IMR-90 (cell line): Measurements from ENCODE around the gene SETD2. TPM values are rescaled to one million over a fixed set of nuclear protein-coding genes. Genes with fewer than 3 reads are reported as not detected.

ENCODE experiments used
- ATAC-seq: fragments of 200-7000 bp; cut with Tn5 transposase; 2 replicates; pipeline ENCODE4 v1.9.1; 2020; ENCODE audit warnings: low read depth, mild to moderate bottlenecking, moderate library complexity
- BruUV-seq: library from RNA; stranded (reverse); fragments of 400-500 nt; replicated peaks from 2 replicates; lab custom pipeline; 2021; lab: Mats Ljungman, UMichigan
- CTCF ChIA-PET: fragments of 300-600 bp; formaldehyde crosslinking; extraction: SDS; loops from one replicate; lab custom pipeline; 2021; ENCODE audit warnings: antibody characterized with exemption; lab: Yijun Ruan, JAX
- POLR2A ChIA-PET: fragments of 300-600 bp; sonication (Branson Sonifier 250); formaldehyde crosslinking; loops from one replicate; lab custom pipeline; 2022; ENCODE audit warnings: antibody characterized with exemption; ENCODE audit not compliant: unreplicated experiment; lab: Charles Lee
- DNase-seq: peaks from one replicate; pipeline ENCODE4 v3.0.0; 2013
- H2AFZ ChIP-seq: replicated peaks from 2 replicates; pipeline ENCODE3; 2013; ENCODE audit warnings: low read length, mild to moderate bottlenecking; ENCODE audit not compliant: poor library complexity
- H2AK5ac ChIP-seq: 2 replicates; pipeline ENCODE4 v1.6.1; 2013; ENCODE audit warnings: low read depth, low read length, inconsistent platforms
- H2AK9ac ChIP-seq: replicated peaks from 2 replicates; pipeline ENCODE3; 2013; ENCODE audit warnings: mild to moderate bottlenecking, low read depth, low read length, moderate library complexity; ENCODE audit not compliant: poor library complexity
- H2BK120ac ChIP-seq: 2 replicates; pipeline ENCODE4 v1.6.1; 2013; ENCODE audit warnings: low read depth, low read length, inconsistent platforms
- H2BK15ac ChIP-seq: 3 replicates; pipeline ENCODE4 v1.6.1; 2013; ENCODE audit warnings: low read depth, low read length, inconsistent platforms
- H2BK20ac ChIP-seq: 2 replicates; pipeline ENCODE4 v1.6.1; 2013; ENCODE audit warnings: low read depth, mild to moderate bottlenecking, inconsistent platforms, low read length, moderate library complexity
- H2BK5ac ChIP-seq: 2 replicates; pipeline ENCODE4 v1.6.1; 2013; ENCODE audit warnings: mild to moderate bottlenecking, low read depth, low read length, inconsistent platforms; ENCODE audit not compliant: poor library complexity, severe bottlenecking
- H3K14ac ChIP-seq: replicated peaks from 2 replicates; pipeline ENCODE4 v1.6.1; 2013; ENCODE audit warnings: low read depth, low read length, inconsistent platforms
- H3K18ac ChIP-seq: 2 replicates; pipeline ENCODE4 v1.6.1; 2013; ENCODE audit warnings: low read depth, low read length, control low read depth
- H3K23ac ChIP-seq: 2 replicates; pipeline ENCODE4 v1.6.1; 2013; ENCODE audit warnings: low read depth, low read length, inconsistent platforms
- H3K27ac ChIP-seq: 2 replicates; pipeline ENCODE4 v1.5.1; 2013; ENCODE audit warnings: mild to moderate bottlenecking, control low read depth, low read length; ENCODE audit not compliant: insufficient read depth
- H3K27me3 ChIP-seq: 2 replicates; pipeline ENCODE4 v1.6.1; 2013; ENCODE audit warnings: low read length; ENCODE audit not compliant: control insufficient read depth, insufficient read depth
- H3K36me3 ChIP-seq: 2 replicates; pipeline ENCODE4 v1.6.1; 2013; ENCODE audit warnings: low read length, mixed read lengths; ENCODE audit not compliant: control insufficient read depth, insufficient read depth
- H3K4ac ChIP-seq: 2 replicates; pipeline ENCODE4 v1.6.1; 2013; ENCODE audit warnings: low read depth, low read length, inconsistent platforms
- H3K4me1 ChIP-seq: 2 replicates; pipeline ENCODE4 v1.6.1; 2013; ENCODE audit warnings: low read length, mixed read lengths; ENCODE audit not compliant: control insufficient read depth, insufficient read depth
- H3K4me2 ChIP-seq: 2 replicates; pipeline ENCODE4 v1.6.1; 2013; ENCODE audit warnings: low read depth, mild to moderate bottlenecking, control low read depth, low read length, moderate library complexity
- H3K4me3 ChIP-seq: 2 replicates; pipeline ENCODE4 v1.5.1; 2013; ENCODE audit warnings: low read depth, mild to moderate bottlenecking, control low read depth, low read length, moderate library complexity; ENCODE audit not compliant: insufficient read depth
- H3K56ac ChIP-seq: 2 replicates; pipeline ENCODE4 v1.6.1; 2013; ENCODE audit warnings: low read length, inconsistent platforms; ENCODE audit not compliant: insufficient read depth; ENCODE audit errors: extremely low read depth
- H3K79me1 ChIP-seq, 2 experiments: 2 replicates each; pipeline ENCODE4 v1.6.1; 2013; ENCODE audit warnings: low read length in 2 of 2, inconsistent platforms in 1 of 2, low read depth in 1 of 2
- H3K9ac ChIP-seq: 2 replicates; pipeline ENCODE4 v1.6.1; 2013; ENCODE audit warnings: low read depth, low read length, control low read depth
- H3K9me1 ChIP-seq: 2 replicates; pipeline ENCODE4 v1.6.1; 2013; ENCODE audit warnings: low read length, inconsistent platforms; ENCODE audit not compliant: insufficient read depth
- H3K9me3 ChIP-seq: 2 replicates; pipeline ENCODE4 v1.6.1; 2013; ENCODE audit warnings: low read length; ENCODE audit not compliant: control insufficient read depth, insufficient read depth
- H4K20me1 ChIP-seq: 2 replicates; pipeline ENCODE4 v1.6.1; 2013; ENCODE audit warnings: low read length, inconsistent platforms; ENCODE audit not compliant: insufficient read depth
- H4K5ac ChIP-seq: 2 replicates; pipeline ENCODE4 v1.6.1; 2013; ENCODE audit warnings: mild to moderate bottlenecking, low read depth, low read length, control low read depth
- H4K8ac ChIP-seq, 2 experiments: 2 replicates each; pipeline ENCODE4 v1.6.1; 2013; ENCODE audit warnings: low read depth in 2 of 2, low read length in 2 of 2, control low read depth in 1 of 2, inconsistent platforms in 1 of 2
- H4K91ac ChIP-seq: 2 replicates; pipeline ENCODE4 v1.6.1; 2013; ENCODE audit warnings: low read depth, low read length, inconsistent platforms; ENCODE audit not compliant: insufficient read depth
- USF2 ChIP-seq: fragments of 150-350 bp; IDR thresholded peaks from 2 replicates; pipeline ENCODE4 v1.6.1; 2017; ENCODE audit warnings: mild to moderate bottlenecking, antibody characterized with exemption, low read length, low read depth
- WGBS, 2 experiments: methylation state at CpG; one replicate each; pipeline versions ENCODE4 v1.1.5 to v1.1.7; 2013; ENCODE audit warnings: missing lambda C conversion rate in 2 of 2; ENCODE audit not compliant: insufficient read length in 1 of 2; ENCODE audit errors: extremely low coverage in 2 of 2; 5-methylcytosine and 5-hydroxymethylcytosine counted together
- dilution Hi-C: fragments of 300-500 bp; cut with HindIII; formaldehyde crosslinking; loops from one replicate; pipeline ENCODE4 v1.14.3; 2018; ENCODE audit warnings: low sequenced_read_pairs; ENCODE audit not compliant: unreplicated experiment
- in situ Hi-C: fragments of 300-500 bp; cut with MboI; formaldehyde crosslinking; loops from 3 replicates; pipeline ENCODE4 v1.14.3; 2019; ENCODE audit warnings: low sequenced_read_pairs, inconsistent platforms, mixed read lengths
- intact Hi-C: fragments of 100-400 bp; cut with micrococcal nuclease; formaldehyde crosslinking; loops from 2 replicates; pipeline ENCODE4 v1.10.0; 2022
- polyA plus RNA-seq, 3 experiments: library from polyadenylated mRNA; depleted of rRNA; stranded (reverse); fragments of >200 nt; gene quantifications; 2 replicates each; pipeline ENCODE4 v1.2.3, GENCODE V29; 2012; ENCODE audit warnings: low replicate concordance in 1 of 3
- total RNA-seq: library from RNA; depleted of rRNA; stranded (reverse); fragments of >200 nt; gene quantifications from 2 replicates; pipeline ENCODE4 v1.2.3, GENCODE V29; 2012

SETD2 gene
- total and polyA plus RNA-seq, 2 of the 4 experiments (the other 2 are of a cell fraction): 18.3 to 20.1 TPM

GRCh38 chr3:47159820-47160219 lies 4.1 kb downstream of the SETD2 start:
- POLR2A ChIA-PET: no interaction called here
- intact Hi-C loops: loop anchor here (5.0 to 10.0 kb wide), 3 partner anchors 43 to 225 kb away; no protein-coding TSS in a partner anchor
- H2BK20ac ChIP-seq: no peak overlapping the region
- H3K18ac ChIP-seq: no peak overlapping the region
- H3K23ac ChIP-seq: no peak overlapping the region
- H2AK9ac ChIP-seq: no peak overlapping the region
- no peak overlapping the region for H4K8ac ChIP-seq
- peaks cover 0 to 49% of the 10 kb centered on the region in 2 experiments; a peak in 2 of 4 replicates for H3K79me1 ChIP-seq
- CTCF ChIA-PET: interaction anchor here (1.0 kb wide), 1 partner anchor 10 kb away, joined by 3 read pairs; no protein-coding TSS in a partner anchor
- H3K4me3 ChIP-seq: no peak overlapping the region
- no peak overlapping the region for H3K14ac ChIP-seq
- H3K27ac ChIP-seq: no peak overlapping the region
- H3K4me1 ChIP-seq: peaks cover 3% of the 10 kb centered on the region
- no peak overlapping the region for H2BK15ac ChIP-seq
- no TSS peak for BruUV-seq
- peaks cover 13% of the 10 kb centered on the region for H3K9me1 ChIP-seq
- no peak overlapping the region for H3K9ac ChIP-seq
- H4K20me1 ChIP-seq: peaks cover 80% of the 10 kb centered on the region
- no peaks in the 10 kb centered on the region for H3K27me3 ChIP-seq
- no peak for TF ChIP-seq USF2
- no peak overlapping the region for H3K56ac ChIP-seq
- no peak overlapping the region for H2BK120ac ChIP-seq
- no peak overlapping the region for H2BK5ac ChIP-seq
- H3K36me3 ChIP-seq: no peaks in the 10 kb centered on the region
- no peaks in the 10 kb centered on the region for H3K9me3 ChIP-seq
- ATAC-seq (no peak), DNase-seq (no peak)
- no peak overlapping the region for H4K5ac ChIP-seq
- H2AFZ ChIP-seq: no peak overlapping the region
- no peak overlapping the region for H2AK5ac ChIP-seq
- in situ Hi-C loops: no loop called here
- no peak overlapping the region for H3K4ac ChIP-seq
- H4K91ac ChIP-seq: no peak overlapping the region
- WGBS, 2 experiments: no CpG with 5 or more reads among the region's 3 CpGs
- dilution Hi-C loops: no loop called here
- H3K4me2 ChIP-seq: no peak overlapping the region
